ENCODE data around the gene SLC25A11. TPM values are rescaled to one million over a fixed set of nuclear protein-coding genes. Genes with fewer than 3 reads are reported as not detected.
A peak's percentile ranks its signal among the peaks of the same experiment; 100 is the strongest.

Gene SLC25A11
- total RNA-seq, 1 donor from 2014 or later, result 36.8 TPM

GRCh38 chr17:4980644-4981216, 40.9 kb upstream of the SLC25A11 start:
- no peak overlapping the region for H3K27ac ChIP-seq (ENCODE audit: low read depth, low read length)
- H3K36me3 Mint-ChIP-seq (ENCODE audit: low read depth, unreplicated experiment), result peaks cover 36% of the 10 kb centered on the region
- no peak overlapping the region for H3K4me2 ChIP-seq (ENCODE audit: low read length)
- no peak overlapping the region for H3K27ac Mint-ChIP-seq (ENCODE audit: unreplicated experiment)
- H3K9me3 ChIP-seq (ENCODE audit: insufficient read depth, low read depth, low read length), result no peaks in the 10 kb centered on the region
- peaks cover 25% of the 10 kb centered on the region for H4K20me1 ChIP-seq (ENCODE audit: insufficient read depth, low read length)
- H3K4me1 ChIP-seq (ENCODE audit: insufficient read depth, low read length), result peaks cover 2% of the 10 kb centered on the region
- no peaks in the 10 kb centered on the region for H3K27me3 ChIP-seq (ENCODE audit: insufficient read depth, low read length)
- no peak overlapping the region for H3K9ac ChIP-seq (ENCODE audit: low read length)
- no peak for TF ChIP-seq EZH2 (IDR thresholded peaks at IDR 0.05; ENCODE audit: insufficient read depth, low read length)
- TF ChIP-seq, protein P1, sequence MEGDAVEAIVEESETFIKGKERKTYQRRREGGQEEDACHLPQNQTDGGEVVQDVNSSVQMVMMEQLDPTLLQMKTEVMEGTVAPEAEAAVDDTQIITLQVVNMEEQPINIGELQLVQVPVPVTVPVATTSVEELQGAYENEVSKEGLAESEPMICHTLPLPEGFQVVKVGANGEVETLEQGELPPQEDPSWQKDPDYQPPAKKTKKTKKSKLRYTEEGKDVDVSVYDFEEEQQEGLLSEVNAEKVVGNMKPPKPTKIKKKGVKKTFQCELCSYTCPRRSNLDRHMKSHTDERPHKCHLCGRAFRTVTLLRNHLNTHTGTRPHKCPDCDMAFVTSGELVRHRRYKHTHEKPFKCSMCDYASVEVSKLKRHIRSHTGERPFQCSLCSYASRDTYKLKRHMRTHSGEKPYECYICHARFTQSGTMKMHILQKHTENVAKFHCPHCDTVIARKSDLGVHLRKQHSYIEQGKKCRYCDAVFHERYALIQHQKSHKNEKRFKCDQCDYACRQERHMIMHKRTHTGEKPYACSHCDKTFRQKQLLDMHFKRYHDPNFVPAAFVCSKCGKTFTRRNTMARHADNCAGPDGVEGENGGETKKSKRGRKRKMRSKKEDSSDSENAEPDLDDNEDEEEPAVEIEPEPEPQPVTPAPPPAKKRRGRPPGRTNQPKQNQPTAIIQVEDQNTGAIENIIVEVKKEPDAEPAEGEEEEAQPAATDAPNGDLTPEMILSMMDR (IDR thresholded peaks at IDR 0.05; ENCODE audit: insufficient read depth, low read depth, low read length), result peak; percentile 58
- H3K4me3 ChIP-seq (ENCODE audit: insufficient read depth, low read depth, low read length), result no peak overlapping the region
- no peak overlapping the region for H3K4me3 Mint-ChIP-seq (ENCODE audit: unreplicated experiment)
- H3K36me3 ChIP-seq (ENCODE audit: insufficient read depth, low read length), result peaks cover 13% of the 10 kb centered on the region
- peaks cover 6% of the 10 kb centered on the region for H3K4me1 Mint-ChIP-seq (ENCODE audit: low read depth, unreplicated experiment)
- H3K9me3 Mint-ChIP-seq (ENCODE audit: unreplicated experiment), result no peaks in the 10 kb centered on the region
- H3K27me3 Mint-ChIP-seq (ENCODE audit: low read depth, unreplicated experiment), result no peaks in the 10 kb centered on the region
- no peak for FAIRE-seq
- no peak overlapping the region for H2AFZ ChIP-seq (ENCODE audit: low read depth, low read length)
- H3K79me2 ChIP-seq (ENCODE audit: insufficient read depth, low read length), result no peaks in the 10 kb centered on the region
- peak; percentile 14 for DNase-seq (ENCODE audit: low read depth)

GRCh38 chr17:4978726-4979125, 38.9 kb upstream of the SLC25A11 start:
- peaks cover 3% of the 10 kb centered on the region for H3K4me1 Mint-ChIP-seq (ENCODE audit: low read depth, unreplicated experiment)
- FAIRE-seq, result no peak
- Histone ChIP-seq H3K9ac (ENCODE audit: low read length) (no peak overlapping the region), H3K9me3 (ENCODE audit: insufficient read depth, low read depth, low read length) (no peaks in the 10 kb centered on the region), H3K27ac (ENCODE audit: low read depth, low read length) (no peak overlapping the region), H3K4me2 (ENCODE audit: low read length) (no peak overlapping the region), H3K36me3 (ENCODE audit: insufficient read depth, low read length) (peaks cover 13% of the 10 kb centered on the region), H3K4me3 (ENCODE audit: insufficient read depth, low read depth, low read length) (no peak overlapping the region), H3K4me1 (ENCODE audit: insufficient read depth, low read length) (peaks cover 2% of the 10 kb centered on the region), H3K79me2 (ENCODE audit: insufficient read depth, low read length) (no peaks in the 10 kb centered on the region), H2AFZ (ENCODE audit: low read depth, low read length) (no peak overlapping the region), H3K27me3 (ENCODE audit: insufficient read depth, low read length) (no peaks in the 10 kb centered on the region), H4K20me1 (ENCODE audit: insufficient read depth, low read length) (peaks cover 39% of the 10 kb centered on the region)
- no peak for DNase-seq (ENCODE audit: low read depth)
- no peaks in the 10 kb centered on the region for H3K9me3 Mint-ChIP-seq (ENCODE audit: unreplicated experiment)
- H3K27ac Mint-ChIP-seq (ENCODE audit: unreplicated experiment), result no peak overlapping the region
- H3K36me3 Mint-ChIP-seq (ENCODE audit: low read depth, unreplicated experiment), result peaks cover 46% of the 10 kb centered on the region
- H3K27me3 Mint-ChIP-seq (ENCODE audit: low read depth, unreplicated experiment), result no peaks in the 10 kb centered on the region
- no peak overlapping the region for H3K4me3 Mint-ChIP-seq (ENCODE audit: unreplicated experiment)
- no peak for TF ChIP-seq EZH2 (IDR thresholded peaks at IDR 0.05; ENCODE audit: insufficient read depth, low read length)
- TF ChIP-seq, protein P1 (IDR thresholded peaks at IDR 0.05; ENCODE audit: insufficient read depth, low read depth, low read length), result no peak

GRCh38 chr17:4974115-4974670, 34.3 kb upstream of the SLC25A11 start:
- Mint-ChIP-seq H3K27me3 (ENCODE audit: low read depth, unreplicated experiment) (no peaks in the 10 kb centered on the region), H3K4me3 (ENCODE audit: unreplicated experiment) (no peak overlapping the region), H3K27ac (ENCODE audit: unreplicated experiment) (peak overlapping the region; percentile 72), H3K9me3 (ENCODE audit: unreplicated experiment) (no peaks in the 10 kb centered on the region), H3K36me3 (ENCODE audit: low read depth, unreplicated experiment) (peaks cover 38% of the 10 kb centered on the region), H3K4me1 (ENCODE audit: low read depth, unreplicated experiment) (peaks cover 19% of the 10 kb centered on the region)
- peaks cover 49% of the 10 kb centered on the region for H4K20me1 ChIP-seq (ENCODE audit: insufficient read depth, low read length)
- no peak overlapping the region for H3K9ac ChIP-seq (ENCODE audit: low read length)
- no peaks in the 10 kb centered on the region for H3K27me3 ChIP-seq (ENCODE audit: insufficient read depth, low read length)
- H3K27ac ChIP-seq (ENCODE audit: low read depth, low read length), result no peak overlapping the region
- H3K79me2 ChIP-seq (ENCODE audit: insufficient read depth, low read length), result peaks cover 29% of the 10 kb centered on the region
- no peak overlapping the region for H2AFZ ChIP-seq (ENCODE audit: low read depth, low read length)
- DNase-seq (ENCODE audit: low read depth) (no peak), FAIRE-seq (no peak)
- H3K4me3 ChIP-seq (ENCODE audit: insufficient read depth, low read depth, low read length), result no peak overlapping the region
- no peak overlapping the region for H3K4me2 ChIP-seq (ENCODE audit: low read length)
- TF ChIP-seq EZH2 (IDR thresholded peaks at IDR 0.05; ENCODE audit: insufficient read depth, low read length), result no peak
- TF ChIP-seq, protein P1 (IDR thresholded peaks at IDR 0.05; ENCODE audit: insufficient read depth, low read depth, low read length), result no peak
- H3K36me3 ChIP-seq (ENCODE audit: insufficient read depth, low read length), result peaks cover 17% of the 10 kb centered on the region
- H3K4me1 ChIP-seq (ENCODE audit: insufficient read depth, low read length), result peaks cover 12% of the 10 kb centered on the region
- no peaks in the 10 kb centered on the region for H3K9me3 ChIP-seq (ENCODE audit: insufficient read depth, low read depth, low read length)

Data from astrocyte (in vitro differentiated cells and primary cell).